Inferior parietal cortex (tissue), 1 donor: ENCODE results near the gene SASH1.

Experiments
- DNase-seq: peaks from one replicate; pipeline ENCODE4 v3.0.0-alpha.2; 2016; ENCODE audit errors: extremely low spot score

The SASH1 gene

DNA sequence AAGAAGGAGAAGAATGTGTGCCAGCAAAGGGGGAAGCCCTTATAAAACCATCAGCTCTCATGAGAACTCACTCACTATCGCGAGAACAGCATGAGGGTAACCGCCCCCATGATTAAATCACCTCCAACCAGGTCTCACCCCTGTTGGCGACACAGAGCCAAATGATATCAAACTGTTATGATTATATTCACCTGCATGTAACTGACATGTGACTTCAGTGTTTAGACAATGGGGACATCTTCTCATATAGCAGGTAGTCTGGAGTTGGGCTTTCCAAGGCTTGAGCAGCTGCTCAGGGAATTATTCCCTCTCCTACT lies 115.2 kb downstream of the SASH1 start:
- DNase-seq: no peak

DNA sequence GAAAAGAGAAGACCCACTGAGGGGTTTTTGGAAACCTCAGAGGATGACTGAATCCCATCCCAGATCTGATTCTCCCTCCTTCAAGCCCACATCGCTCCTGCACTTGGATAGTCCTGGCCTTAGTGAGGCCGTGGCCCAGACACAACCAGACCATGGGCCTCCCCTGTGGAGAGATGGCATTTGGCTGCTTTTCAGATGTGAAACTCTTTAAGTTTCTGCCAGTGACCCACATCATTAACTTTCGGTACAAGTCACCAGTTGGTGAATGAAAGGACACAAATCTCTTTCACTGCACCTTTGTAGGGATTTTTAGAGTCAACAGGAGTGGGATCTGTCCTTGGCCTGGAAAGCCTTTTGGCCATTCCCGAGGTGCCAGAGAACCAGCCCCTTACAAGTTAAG lies 116.6 kb downstream of the SASH1 start:
- no peak for DNase-seq

DNA sequence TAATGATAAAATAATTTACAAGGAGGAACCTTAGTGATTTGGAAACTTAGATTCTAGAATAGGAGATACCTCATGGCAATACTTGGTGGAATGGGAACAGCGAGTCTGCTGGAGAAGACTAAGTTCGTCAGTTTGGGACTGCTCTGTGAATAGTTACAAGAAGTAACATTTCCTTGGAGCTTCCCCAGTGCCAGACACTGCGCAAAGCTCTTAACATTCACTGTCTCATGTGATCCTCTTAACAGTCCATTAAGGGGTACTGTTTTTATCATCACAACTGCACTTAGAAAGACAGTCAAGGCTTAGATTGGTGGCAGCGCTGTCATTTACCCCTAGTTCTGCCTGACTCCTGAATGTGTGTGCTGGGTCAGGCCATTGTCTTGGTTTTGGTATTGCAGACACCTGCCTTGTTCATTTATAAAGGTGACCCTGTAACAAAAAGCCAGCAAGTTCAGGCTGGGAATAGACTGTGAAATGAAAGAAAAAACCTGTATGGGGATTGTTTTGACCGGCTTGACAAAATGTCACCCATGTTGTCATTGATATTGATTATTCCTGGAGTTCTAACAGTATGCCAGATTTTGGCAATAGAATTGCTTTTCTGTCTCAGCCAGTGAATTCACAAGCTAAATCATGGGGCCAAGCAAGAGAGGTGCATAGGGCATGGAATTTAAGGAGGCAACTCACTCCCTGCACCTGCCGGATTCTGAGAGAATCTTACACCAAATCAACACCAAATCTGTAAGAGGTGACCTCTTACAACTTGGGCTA lies 118.4 kb downstream of the SASH1 start:
- DNase-seq: no peak

DNA sequence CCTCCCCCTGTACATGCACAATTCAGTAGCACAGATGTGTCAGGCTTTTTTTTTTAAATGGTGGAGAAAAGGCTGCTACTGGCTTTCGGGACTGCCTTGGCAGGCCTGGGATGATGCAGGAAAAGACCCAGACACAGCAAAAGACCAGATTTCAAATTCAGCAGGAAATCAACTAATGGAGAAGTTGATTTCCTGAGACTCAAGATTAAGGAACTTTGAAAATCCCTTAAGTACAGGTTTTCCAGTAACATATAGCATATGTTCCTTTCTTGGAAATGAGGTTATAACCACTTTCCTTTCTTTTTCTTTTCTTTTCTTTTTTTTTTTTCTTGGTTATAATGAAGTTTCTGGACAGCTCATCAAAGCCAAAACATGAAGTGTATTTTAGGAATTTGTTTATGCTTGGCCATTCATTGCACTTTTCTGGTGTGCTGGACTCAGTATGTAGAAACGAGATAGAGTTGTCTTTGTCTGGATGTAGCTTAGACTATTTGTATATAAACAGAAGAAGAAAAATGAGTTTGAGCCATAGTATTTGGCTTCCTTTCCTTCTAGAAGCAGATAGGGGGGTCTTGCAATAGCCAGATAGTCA lies 119.4 kb downstream of the SASH1 start:
- no peak for DNase-seq

DNA sequence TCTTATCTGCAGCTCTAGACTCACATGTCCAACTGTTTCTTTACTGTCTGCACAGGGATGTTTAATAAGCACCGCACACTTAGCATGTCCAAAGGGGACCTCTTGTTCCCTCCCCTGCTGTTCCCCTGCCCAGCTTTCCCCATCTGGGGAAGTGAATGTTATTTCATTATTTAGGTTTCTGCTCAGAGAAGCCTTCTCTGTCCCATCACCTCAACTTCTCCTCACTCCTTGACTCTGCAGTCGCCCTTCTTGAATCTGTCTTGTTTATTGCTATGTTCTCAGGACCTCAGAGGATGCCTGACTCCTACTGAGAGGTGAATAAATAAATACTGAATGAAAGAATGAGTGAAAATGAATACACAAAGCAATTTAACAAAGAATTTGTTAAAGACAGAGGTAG lies 121.0 kb downstream of the SASH1 start:
- no peak for DNase-seq

DNA sequence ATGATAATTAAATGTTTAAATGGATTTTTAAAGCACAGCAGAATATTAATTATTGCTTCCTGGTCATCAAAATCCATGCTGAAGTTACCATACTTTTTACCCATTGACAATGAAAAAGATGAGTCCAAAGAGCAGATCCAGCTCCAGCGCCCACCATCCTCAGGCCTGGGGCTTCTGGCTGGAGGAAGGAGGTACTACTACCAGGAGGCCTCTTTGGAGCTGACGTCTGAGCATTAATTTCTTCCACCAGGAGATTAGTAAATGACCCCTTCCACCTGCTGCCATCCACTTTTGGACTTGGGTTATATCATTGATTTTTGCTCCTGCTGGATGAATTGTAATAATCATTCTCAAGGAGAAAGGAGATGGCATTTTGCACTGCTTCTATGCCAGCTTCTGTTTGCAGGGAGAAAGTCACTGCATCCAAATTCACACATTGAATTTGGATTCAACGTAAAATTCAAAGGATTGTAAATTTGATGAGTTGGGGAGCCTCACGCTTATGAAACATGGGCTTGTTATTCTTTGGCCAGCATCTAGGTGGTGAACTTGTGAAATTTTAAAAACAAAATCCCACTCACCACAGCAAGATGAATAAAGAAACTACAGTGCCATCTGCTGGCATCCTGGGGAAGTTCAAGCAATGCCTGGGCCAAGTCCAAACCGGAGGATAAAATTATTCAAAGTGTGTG lies 121.8 kb downstream of the SASH1 start:
- DNase-seq: peak; percentile 93

DNA sequence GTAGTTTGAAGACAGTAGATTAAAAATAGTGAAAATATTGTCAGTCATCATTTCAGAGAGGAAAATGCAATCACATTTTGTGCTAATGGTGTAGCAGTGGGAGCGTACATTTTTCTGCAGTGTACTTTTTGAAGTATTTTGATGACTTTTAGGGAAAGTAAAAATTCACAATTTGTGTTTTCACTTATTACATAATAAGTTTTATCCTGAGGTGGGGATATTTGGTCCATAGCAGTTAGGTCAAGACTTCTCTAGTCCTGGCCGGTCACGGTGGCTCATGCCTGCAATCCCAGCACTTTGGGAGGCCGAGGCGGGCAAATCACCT lies 122.3 kb downstream of the SASH1 start:
- DNase-seq: no peak

DNA sequence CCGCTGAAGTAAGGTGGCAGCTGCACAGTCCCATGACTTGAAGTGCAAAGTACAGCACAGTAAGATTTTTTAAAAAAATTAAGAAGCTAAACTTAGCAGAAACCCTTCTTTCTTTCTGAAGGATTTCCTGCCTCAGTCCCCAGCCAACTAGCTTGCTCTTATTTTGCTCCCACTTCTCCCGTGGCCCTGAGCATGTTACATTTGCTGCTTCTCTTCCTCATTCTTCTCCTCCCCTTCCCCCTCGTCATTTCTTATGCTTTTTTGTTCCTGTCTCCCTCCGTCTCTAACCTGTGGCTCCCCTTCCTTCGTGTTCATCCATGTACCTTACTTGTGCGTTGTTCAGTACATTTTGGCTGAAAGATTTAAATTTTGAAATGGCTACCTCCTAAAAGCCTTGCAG lies 123.0 kb downstream of the SASH1 start:
- no peak for DNase-seq

DNA sequence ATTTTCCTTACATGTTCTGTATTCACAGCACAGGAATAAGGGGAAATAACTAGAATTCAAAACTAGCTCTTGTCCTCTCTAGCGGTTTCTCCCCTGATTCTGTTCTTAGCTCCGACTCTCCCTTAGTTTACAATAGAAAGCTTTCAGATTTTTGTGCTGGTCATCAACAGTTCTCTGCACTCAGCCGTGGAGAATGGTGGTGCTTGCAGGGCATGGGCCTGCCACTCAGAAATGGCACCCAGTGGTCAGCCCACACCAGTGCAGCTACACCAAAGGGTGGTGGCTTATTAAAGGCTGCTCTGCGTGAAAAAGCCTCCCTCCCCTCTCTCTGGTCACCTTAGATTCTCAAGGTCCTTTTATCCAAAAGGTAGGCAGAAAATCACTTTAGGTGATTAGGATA lies 123.5 kb downstream of the SASH1 start:
- DNase-seq: no peak

DNA sequence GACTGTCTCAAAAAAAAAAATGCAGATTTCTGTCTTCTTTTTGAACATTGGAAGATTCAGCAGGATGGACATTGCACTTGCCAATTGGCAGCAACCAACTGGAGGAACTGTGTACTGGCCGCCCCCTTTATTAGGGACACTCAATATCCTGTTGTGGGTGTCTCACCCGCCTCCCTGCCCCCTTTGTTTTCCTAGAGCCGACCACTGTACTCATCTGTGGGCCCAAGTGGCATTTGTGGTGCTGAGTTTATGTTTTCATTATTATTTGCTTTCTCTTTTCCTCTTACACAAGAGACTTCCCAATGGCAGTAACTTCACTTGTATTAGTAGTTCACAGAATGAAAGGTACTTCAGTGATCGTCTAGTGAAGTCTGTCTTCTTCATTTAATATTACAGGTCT lies 125.3 kb downstream of the SASH1 start:
- no peak for DNase-seq

DNA sequence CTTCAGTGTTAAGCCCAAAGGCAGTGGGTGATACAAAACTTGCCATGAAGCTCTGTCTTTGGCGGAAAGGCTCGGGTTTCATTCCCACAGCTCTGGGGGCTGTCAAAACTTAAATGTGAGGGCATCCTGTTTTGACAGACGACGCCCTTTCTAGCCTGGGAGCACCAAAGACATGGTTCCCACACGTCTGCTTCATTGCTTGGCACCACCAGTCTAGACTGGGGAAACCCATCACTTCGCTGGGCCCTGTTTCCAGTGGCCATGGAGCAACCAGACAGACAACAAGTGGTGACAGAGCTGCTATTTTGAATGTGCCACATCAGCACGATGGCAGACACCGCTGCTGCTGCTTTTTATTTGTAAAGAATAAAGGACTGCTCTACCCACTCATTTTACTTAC lies 127.5 kb downstream of the SASH1 start:
- no peak for DNase-seq

DNA sequence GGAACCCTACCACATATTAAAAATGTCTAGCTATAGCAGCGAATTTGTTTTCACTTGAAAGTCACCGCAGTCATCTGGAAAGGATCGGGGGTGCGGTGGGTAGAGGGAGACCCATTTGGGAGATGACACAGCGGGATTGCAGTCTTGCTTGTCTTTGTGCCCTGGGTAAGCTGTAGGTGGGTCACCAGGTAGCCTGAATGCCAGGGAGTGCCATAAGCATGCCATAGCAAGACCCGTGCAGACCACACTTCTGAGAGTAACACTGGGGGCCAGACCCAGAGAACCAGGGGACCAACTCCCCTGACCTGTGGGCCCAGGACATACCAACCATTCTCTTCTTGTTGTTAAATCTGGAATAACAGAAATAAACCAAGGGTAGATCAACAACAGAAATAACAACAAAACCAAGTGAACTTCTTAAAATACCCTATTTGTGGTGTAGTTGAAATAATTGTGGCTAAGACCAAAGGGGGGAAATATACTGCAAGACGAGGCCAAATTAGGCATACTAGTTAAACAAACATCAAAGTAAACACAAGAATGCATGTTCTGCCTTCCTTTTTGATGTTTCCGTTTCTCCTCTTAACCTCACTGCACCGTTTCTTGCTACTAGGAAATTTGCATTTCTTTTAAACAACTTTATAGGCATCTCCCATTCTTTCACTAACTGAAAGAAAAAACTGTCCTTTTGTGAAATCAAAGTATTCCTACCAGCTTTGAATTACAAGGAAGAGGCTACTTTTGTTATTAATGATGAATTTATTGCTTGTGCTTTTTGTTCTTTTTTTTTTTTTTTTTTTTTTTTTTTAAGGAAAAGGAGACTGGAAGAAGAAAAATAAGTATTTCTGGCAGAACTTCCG lies 128.2 kb downstream of the SASH1 start:
- no peak for DNase-seq

DNA sequence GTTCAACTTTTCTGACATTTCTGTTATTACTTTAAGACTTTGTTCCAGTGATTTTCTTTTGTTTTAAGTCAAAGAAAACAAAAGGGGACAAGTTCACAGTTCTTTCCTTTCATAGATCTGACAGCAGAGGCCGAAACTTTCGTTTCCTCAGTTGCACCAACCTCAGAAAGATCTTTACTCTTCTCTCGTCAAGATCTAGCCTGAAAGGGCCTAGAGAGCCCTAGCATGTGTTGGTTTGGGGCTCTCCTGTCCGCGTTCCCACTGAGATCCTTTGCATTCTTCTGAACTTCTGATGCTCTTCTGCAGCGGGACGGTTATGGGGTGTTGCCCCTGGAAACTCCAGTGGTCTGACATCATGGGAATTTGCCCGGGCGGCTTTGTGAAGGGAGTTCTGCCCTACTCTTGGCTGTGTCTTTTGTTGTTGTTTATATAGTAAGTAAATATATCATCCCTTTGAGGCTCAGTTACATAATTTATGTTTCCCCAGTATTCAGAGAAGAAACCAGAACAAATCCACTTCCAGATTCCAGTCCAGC lies 129.1 kb downstream of the SASH1 start:
- DNase-seq: no peak

DNA sequence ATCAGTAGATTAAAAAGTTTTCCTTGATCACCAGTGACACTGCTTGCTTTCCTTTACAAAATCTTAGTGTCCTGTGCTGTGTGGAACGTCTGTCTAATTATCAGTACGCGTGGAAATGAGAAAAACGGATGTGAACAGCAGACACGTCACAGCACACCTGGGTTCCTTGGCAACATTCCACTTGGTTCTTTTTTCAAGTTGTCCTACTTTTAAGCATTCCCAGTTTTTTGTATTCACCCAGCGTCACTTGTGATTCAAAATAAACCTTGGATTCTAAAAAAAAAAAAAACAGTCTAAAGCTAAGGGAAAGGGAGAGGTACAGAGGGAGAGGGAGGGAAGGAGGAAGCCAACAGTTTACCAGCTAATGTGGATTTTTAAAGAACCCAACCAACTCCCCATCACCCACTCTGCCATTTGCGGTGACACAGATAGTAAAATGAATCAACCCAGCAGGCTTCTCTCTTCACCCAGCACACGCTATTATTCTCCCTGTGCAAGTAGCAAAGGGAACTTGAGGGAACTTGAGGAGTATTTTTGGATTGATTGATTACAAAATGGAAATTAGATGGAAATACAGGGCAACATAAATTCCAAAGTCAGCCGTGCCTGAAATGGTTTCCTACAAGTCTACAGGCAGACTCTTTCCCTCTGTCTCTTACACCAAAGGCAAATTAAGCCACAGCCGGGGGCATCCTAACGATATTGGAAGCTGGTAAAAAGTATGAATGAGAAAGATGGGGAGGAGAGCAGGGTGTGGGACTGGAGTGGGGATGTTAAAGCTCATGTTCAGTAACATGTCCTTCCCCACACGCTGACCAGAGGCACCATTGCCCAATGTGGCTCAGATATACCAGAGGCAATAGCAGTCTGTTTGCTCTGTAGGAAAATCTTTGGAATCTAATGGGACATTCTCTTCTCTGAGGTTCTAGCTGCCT lies 129.8 kb downstream of the SASH1 start:
- DNase-seq: no peak

DNA sequence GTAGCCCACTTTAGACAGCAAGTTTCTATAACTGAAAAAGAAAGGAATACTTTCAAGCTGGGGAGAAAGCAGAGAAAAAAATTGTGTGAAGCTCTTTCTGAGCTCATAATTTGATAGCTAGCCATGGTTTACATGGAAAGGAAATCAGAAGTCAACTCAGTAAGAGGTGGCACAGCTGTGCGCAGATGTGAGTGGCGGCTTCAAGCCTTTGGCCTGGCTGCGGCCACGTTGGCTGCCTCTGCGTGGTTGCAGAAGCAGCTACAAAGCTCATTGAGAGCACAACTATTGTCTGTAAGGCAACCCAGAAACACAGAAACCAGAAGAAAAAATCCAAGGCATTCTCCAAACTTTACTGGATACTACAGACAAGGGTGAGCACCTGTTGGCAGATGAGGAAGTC lies 136.9 kb downstream of the SASH1 start:
- no peak for DNase-seq

DNA sequence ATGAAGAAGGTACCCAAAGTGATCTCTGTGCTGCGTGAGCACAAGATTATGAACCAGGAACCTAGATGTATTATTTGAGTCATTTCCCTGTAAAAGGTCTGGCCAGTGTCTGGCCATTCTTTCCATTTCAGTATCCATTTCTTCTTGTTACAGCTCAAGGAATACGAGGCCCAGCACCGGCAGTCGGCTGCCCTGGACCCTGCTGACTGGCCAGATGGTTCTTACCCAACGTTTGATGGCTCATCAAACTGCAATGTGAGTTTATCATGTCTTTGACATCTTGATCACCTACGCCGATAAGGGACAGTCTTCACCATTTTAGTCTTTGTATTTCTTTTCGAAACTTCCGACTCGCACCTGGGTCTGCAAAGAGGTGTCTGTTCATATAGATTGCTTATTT lies 144.8 kb downstream of the SASH1 start:
- no peak for DNase-seq

DNA sequence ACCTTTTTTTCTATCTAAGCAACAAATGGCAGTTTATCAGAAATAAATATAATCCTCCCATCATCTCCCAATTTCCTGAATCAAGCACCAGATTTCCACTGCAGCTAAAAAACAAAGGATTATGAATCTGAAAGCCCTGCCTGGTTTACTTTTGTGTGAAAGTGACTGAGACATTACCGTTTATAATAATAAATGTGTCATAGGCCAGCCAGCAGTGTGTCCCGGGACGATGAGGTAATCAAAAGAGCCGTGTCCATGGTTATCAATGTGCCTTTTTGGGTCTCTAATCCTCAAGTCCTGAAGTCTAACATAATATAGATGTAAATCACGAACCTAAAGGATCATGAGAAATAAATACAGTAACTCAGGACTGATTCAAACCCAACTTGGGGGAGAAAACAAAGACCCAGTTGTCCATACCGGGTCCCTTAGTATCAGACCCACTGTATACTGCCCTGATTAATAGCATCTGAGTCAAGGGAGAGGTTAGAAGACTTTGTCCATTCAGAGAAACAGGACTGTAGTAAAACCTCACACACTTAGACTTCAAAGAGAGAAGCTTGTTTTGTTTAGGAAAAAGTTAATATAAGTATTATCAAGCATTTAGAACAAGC lies 149.1 kb downstream of the SASH1 start:
- DNase-seq: no peak

DNA sequence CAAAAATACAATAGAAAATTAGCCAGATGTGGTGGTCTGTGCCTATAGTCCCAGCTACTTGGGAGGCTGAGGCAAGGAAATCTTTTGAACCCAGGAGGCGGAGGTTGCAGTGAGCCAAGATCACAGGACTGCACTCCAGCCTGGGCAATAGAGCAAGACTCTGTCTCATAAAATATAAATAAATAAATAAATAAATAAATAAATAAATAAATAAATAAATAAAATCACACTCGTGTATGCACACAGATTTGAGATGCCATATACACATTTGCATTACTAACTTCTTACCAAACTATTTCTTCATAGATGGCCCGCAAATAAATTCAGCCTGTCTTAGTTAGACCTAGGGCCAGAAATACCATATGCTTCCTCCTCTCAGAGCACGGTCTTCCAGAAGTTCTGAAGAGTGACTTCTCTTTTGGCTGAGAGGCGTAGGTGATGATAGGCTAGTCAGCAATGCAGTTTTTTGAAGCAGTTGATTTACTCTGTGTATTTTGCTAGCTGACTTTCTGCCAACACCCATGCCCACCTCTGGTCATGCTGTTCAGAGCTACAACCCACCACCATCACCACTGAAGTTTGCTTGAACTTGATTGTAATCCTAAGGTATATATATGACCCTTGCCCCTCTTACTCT lies 150.1 kb downstream of the SASH1 start:
- no peak for DNase-seq

DNA sequence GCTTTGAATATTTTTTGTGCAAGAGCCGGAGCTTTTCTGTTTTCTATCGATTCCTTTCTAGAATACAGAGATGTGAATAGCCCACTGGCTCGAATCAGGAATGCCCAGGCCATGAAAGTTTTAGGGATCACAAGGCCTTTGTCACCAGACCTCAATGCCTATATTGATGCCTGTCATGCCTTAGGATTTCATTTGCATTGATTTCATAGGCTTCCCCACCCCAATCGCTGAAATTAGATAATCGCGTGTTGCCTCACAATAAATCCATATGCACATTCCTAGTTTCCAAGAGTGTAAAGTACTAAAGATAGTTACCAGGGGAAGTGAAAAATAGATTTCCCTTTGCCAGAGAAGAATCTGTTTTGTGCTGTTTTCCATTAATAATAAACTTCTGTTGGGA lies 150.8 kb downstream of the SASH1 start:
- no peak for DNase-seq

DNA sequence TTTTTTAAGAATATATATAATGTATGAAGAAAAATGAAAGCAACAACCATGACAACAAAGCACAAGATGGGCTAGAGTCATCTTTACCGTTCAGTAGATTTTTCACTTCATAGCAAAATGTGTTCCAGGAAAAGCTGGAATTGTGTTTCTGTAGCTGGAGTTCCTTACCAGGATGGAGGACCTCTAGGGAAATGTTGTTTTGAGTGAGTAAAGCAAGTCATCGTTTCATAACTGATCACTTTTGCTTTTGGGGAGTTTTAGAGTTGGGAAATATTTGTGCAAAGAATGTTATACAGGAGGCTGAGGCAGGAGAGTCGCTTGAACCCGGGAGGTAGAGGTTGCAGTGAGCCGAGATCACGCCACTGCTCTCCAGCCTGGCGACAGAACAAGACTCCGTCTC lies 151.6 kb downstream of the SASH1 start:
- DNase-seq: no peak
